CD4-positive, alpha-beta T cell treated with Interleukin-15 for 4 hours (primary cell): ENCODE measurements around the gene FBXO10.
"Not testable (repeated sequence)": the region's sequence is repeated elsewhere in the genome, so short reads cannot be mapped to it uniquely, and the experiment has no call there.

Source experiments
- DNase-seq: peaks from one replicate; pipeline ENCODE4 v3.0.0-alpha.2; 2020; ENCODE audit warnings: low spot score

FBXO10 gene

DNA sequence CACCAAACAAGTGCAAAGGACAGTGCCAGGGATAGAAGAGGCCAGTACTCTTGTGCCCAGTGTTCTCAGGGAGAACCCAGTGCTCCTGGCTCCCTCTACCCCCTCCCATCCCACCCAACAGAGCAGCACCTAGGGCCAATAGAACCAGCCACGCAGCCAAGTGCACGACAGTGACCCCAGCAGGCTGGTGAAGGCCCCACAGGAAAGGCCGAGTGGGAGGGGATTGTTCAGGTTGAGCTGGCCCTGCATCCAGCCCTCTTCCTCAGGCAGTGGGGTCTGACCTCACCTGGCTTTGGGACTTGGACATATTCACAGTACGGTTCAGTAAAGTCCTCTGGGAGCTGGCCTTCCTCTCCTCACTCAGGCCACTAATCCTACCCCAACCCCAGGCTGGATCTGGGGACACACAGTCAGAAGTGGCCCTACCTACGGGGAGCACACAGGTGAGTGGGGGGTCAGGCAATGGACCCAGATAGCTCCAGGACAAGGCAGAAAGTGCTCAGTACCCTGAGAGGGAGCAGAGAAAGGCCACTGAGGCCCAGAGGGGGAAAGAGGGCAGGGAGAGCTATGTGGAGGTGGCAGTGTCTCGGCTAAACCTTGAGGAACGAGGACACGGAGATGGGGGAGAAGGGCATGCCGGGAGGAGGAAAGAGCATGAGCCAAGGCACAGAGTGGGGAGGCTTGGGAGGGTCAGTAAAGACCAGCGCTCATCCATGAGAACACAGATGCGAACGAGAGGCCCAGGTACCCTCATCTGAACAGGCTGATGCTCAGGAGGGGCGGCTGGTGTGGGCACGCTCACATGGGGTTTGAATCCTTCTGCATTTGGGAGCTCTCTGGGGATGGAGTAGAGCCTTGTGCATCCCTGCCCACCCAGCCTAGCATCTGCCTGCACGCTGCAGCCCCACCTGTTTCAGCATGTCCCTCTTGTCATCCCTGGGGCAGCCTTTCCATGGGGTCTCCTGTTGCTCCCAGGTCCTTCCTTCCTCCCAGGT is 64.9 kb downstream of the FBXO10 start:
- no peak for DNase-seq

GRCh38 chr9:37510053-37510452 is 66.1 kb downstream of the FBXO10 start:
- DNase-seq: not testable (repeated sequence)

DNA sequence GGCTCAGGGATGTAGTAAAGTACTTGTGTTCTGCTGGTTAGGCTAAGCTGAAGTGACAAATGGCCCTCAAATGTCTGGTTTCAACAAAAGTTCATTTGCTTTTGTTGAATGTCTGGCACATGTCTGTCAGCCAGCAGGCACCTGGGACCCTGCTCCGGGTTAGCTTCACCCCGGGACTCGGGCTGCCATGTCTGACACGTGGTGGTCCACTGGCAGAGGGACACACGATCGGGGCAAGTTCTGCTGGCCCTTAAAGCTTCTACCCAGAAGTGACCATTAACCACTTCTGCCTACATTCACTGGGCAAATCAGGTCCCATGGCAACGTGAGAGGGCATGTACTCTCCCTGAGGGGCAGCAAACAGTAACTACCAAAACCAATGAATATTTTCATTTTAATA is 66.6 kb downstream of the FBXO10 start:
- no peak for DNase-seq

- peak; percentile 23 for DNase-seq
Observed at GRCh38 chr9:37508834-37509206, 67.4 kb downstream of the FBXO10 start.

GRCh38 chr9:37508135-37508833 is 67.9 kb downstream of the FBXO10 start:
- DNase-seq: no peak

DNA sequence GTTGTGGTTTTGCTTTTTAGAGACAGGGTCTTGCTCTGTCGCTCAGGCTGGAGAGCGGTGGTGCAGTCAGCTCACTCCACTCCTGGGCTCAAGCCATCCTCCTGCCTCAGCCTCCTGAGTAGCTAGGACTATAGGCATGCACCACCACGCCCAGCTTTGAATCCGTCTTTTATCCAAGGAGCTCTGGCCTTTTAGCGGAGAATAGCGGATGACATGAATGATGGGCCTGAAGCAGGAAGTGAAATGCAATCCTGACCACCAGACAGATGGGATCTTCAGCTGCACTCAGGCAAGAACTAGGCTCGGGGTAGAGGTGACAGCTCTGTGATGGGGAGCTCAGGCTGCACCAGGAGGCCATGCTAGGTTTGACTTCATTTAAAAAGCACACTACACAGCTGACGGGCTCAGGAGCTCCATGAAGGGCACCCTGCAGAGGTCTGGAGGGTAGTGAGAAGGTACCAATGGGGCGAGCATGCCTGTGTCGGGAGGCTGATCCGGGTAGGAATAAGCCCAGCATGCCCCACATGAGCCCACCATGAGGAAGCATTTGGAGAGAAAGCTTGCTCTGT is 68.5 kb downstream of the FBXO10 start:
- no peak for DNase-seq

- no peak for DNase-seq
Observed at GRCh38 chr9:37504605-37505004, 71.6 kb downstream of the FBXO10 start.

DNA sequence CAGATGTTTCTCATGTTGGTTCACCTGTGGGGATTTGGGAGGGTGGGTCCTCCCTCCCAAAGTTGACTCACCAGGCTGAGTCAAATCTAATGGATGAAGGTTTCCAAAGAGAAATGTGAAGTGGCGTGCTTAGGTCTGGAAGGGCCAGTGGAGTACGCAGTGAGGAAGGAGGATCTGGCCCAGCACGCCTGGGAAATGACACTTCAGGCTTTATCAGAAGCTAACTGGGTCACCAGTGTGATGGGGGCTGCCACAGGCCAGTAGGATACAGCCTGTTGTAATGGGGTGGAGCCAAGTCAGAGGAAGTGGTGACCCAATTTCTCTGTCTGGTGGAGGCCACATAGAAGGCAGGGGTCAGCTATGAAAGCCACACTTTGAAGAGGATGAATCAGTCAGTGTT is 72.4 kb downstream of the FBXO10 start:
- peak; percentile 47 for DNase-seq

DNA sequence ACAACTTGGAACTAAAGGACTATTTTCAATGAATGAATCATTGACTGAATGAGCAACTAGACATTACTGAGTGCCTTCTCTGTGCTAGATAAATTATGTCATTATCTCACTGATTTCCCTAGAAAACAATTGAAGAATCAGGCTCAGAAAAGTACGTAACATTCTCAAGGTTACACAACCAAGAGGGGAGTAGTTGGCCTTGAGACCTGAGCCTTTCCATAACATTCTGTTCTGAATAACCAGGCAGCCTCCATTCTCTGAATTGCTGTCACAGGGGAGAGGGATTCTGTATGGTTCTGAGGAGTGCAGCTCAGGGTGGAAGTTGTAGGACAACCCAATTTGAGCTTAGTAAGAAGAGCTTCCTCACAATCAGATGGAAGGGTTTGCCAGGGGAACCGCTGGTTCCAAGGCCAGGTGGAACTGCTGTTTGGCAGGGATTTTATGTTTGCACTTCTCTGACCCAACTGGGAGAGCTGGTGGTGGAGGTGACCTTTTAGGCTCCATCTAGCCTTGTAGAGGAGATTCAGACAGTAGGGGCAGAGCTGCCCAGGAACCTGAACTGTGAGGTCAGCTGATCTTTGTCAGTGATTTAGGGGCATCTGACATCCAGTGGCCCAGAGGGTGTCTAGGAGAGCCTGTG is 74.1 kb downstream of the FBXO10 start:
- DNase-seq: no peak

GRCh38 chr9:37499297-37499696 is 76.9 kb downstream of the FBXO10 start:
- no peak for DNase-seq

DNA sequence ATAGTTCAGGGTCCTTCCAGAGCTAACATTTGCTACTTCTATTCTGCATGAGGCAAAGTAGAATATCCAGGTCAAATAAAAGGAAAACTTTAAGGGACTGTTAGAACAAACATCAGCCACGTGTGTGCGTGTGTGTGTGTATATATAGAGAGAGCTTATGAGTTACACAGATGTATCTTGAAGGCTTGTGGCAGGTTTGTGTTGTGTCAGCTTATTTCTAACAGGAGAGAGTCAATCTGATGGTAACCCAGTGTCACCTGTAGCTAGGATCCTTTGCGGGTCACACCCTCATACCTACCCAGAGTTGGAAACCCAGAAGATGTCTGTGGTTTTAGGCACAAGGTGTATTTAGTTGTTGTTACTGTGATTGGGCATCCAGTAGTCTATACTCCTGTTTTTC is 77.7 kb downstream of the FBXO10 start:
- no peak for DNase-seq

DNA sequence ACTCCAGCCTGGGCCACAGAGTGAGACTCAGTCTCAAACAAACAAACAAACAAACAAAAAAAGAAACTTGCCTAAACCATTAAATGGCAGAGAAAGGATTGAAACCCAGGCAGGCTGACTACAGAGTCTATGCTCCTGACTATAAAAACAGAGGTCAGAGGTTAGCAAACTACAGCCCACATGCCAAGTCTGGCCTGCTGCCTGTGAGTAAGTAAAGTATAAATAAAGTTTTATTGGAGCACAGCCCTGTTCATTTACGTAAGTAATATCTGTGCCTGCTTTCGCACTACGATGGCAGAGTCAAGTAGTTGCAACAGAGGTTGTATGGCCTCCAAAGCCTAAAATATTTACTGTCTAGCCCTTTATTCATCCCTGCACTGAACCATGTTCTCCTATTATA is 78.9 kb downstream of the FBXO10 start:
- no peak for DNase-seq

DNA sequence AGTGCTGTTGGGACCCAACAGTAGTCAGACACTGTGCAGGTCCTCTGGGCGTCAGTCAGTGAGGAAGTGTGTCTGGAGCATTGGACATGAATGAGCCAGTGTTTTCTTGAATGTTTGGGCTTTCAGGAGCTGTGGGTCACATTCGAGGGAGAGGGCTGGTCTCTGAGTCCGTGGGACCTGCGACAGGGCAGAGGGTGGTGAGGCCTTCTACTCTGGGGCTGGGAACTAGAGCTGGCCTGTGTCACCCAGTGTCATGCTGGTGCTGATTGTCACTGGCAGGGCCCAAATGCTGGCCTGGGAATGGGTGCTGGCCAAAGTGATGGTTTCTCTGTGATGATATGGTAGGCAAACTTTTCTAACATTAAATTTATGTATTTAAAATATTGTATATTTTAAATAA is 80.2 kb downstream of the FBXO10 start:
- no peak for DNase-seq

DNA sequence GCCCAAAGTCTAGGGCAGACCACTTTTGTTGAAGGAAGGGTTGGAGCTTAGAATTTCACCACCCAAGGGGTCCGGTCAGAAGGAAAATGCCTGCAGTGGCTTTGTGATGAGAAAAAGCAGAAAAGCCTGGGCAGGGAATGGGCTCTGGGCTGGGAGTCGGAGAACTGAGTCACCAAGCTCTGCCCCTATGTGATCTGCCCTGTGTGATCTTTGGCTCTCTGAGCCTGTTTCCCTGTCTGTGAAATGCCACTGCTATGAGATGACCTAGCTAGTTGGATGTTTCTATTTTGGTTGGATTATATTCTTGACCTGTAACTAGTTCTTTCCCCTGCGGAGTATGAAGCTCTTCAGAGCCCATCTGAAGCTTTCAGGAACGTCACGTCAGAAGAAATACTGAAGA is 80.6 kb downstream of the FBXO10 start:
- DNase-seq: no peak

- DNase-seq: no peak
Observed at GRCh38 chr9:37491939-37492338, 84.2 kb downstream of the FBXO10 start.

GRCh38 chr9:37486616-37487548 is 89.3 kb downstream of the FBXO10 start:
- DNase-seq: no peak

DNA sequence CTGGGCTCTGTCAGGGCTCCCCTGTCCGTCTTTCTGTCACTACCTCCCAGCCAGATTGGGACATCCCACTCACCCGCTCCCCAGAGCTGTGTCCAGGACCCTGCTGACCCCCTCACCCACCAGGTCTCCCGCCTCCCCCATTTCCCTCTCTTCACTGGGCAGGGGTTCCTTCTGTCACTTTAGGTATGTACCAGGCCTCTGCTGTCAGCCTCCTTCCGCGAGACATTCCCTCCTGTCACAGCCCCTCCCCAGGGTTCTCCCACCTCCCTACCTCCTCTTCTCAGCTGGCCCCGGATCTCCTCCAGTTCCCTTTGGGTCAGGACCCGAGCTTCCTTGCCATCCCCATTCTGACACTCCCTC is 89.9 kb downstream of the FBXO10 start:
- no peak for DNase-seq

GRCh38 chr9:37485389-37486255 is 90.6 kb downstream of the FBXO10 start, which contains the start of gene POLR1E:
TSS of gene POLR1E (plus strand) at chr9:37485948. CDS start at chr9:37486048, 100 bp downstream.
- DNase-seq: peak; percentile 96

DNA sequence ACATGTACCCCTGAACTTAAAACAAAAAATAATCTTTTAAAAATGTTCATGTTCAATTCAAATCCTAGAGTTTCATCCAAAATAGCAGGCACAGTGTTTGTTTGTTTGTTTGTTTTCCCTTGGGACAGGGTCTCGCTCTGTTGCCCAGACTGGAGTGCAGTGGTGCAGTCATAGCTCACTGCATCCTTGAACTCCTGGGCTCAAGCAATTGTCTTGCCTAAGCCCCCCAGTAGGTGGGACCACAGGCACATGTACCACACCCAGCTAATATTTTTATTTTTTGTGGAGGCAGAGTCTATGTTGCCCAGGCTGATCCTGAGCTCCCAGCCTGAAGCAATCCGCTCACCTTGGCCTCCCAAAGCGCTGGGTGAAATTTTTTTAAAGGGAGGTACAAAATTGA is 95.4 kb downstream of the FBXO10 start:
- DNase-seq: no peak

GRCh38 chr9:37477987-37478619 is 98.1 kb downstream of the FBXO10 start:
- DNase-seq: not testable (repeated sequence)
